ENCODE data around the gene TMEM106B.

DNA sequence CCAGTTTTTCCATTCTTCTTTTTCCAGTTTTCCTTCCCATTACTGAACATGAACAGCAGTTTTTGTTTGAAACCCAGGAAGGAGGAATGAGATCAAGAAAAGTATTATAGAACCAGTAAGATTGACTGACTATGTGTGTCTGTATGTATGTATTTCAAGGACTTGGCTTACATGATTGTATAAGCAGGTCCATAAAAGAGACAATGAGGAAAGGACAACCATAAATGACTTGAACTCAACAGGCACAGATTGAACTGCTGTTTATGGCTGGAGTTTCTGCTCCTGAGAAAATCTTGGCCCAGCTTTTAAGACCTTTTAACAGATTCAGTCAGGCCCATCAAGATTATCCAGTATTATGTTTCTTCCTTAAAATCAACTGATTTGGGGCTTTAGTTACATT lies 39.1 kb downstream of the TMEM106B start:
- TF ChIP-seq, protein P1, sequence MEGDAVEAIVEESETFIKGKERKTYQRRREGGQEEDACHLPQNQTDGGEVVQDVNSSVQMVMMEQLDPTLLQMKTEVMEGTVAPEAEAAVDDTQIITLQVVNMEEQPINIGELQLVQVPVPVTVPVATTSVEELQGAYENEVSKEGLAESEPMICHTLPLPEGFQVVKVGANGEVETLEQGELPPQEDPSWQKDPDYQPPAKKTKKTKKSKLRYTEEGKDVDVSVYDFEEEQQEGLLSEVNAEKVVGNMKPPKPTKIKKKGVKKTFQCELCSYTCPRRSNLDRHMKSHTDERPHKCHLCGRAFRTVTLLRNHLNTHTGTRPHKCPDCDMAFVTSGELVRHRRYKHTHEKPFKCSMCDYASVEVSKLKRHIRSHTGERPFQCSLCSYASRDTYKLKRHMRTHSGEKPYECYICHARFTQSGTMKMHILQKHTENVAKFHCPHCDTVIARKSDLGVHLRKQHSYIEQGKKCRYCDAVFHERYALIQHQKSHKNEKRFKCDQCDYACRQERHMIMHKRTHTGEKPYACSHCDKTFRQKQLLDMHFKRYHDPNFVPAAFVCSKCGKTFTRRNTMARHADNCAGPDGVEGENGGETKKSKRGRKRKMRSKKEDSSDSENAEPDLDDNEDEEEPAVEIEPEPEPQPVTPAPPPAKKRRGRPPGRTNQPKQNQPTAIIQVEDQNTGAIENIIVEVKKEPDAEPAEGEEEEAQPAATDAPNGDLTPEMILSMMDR (IDR thresholded peaks at IDR 0.05), result no peak
- TF ChIP-seq POLR2AphosphoS5 (IDR thresholded peaks at IDR 0.05; ENCODE audit: low read depth, low read length), result no peak
